HG02943 (cell line): ENCODE measurements around the gene FGF14.

ENCODE experiments used
- ATAC-seq: cut with Tn5 transposase; IDR thresholded peaks from one replicate; pipeline ENCODE4 v1.9.1; 2021; ENCODE audit warnings: mild to moderate bottlenecking, low read depth, moderate library complexity; ENCODE audit not compliant: unreplicated experiment

Gene FGF14

DNA sequence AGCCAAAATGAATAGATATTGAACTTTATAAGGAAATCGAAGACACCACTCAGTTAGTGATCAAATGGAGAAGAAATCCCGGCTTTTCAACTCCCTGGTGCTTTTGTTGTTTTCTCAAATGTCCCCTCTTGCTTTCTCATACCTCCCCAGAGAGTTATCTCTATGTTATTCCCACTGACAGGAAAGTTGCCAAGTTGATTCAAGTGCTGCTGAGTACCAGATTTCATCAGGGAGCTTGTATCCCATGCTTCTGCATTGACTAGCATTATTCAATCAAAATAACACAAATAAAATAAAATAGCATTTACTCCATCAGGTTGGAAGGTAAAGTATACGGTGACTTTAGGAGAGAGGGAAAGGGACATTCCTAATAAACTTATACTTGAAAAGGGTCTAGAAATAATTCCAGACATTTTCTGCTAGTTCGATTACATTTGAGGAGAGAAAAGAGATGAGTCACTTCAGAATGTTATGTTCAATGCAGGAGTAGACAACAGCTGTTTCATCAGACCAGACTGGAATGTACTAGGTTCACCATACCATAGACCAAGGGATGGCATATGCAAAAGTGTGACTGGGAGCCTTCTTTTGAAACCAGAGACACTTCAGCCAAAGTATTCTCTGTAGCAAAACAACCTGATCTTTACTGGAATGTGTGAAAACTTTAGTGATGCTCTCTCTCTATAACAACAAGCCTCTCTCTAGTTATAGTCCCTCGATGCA is 397.8 kb downstream of the FGF14 start:
- ATAC-seq: no peak

- ATAC-seq: no peak
Measured at GRCh38 chr13:102002287-102002686, 399.6 kb downstream of the FGF14 start.

DNA sequence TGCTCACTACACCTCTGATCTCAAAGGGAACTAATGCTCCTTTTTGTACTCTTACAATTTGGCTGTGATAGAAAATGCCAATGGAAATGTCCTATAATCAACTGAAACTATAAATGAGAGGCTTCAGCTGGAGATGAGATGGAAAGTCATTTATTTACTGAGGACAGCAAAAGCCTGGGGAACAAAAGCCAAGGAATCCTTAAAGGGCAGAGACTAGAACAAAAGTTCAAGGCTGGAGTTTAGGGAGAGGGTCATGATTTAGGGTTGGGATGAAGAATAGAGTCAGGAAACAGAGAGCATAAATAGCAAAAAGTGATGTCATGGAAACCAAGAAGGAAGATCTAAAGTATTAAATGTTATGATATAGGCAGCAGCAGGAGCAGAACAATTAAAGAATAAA is 401.1 kb downstream of the FGF14 start:
- no peak for ATAC-seq

- no peak for ATAC-seq
Measured at GRCh38 chr13:101998129-101998528, 403.7 kb downstream of the FGF14 start.

DNA sequence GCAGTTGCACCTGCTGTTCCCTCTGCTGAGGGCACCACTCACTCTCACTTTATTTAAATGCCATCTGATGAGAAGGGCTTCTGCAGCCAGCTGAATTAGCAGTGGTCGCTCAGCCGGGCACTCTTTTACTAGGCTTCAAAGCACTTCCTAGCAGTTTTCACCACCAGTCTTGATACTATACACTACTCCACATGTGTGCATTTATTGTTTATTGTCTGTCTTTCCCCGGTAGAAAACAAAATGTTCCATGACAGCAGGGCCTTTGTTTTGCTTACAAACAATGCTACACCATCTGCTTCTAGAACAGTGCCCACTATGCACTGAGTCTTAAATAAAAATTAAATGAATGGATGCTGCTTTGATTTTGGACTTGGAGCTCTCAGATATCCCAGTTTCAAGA is 404.9 kb downstream of the FGF14 start:
- ATAC-seq: no peak

GRCh38 chr13:101989798-101990350 is 412.0 kb downstream of the FGF14 start:
- ATAC-seq: no peak

DNA sequence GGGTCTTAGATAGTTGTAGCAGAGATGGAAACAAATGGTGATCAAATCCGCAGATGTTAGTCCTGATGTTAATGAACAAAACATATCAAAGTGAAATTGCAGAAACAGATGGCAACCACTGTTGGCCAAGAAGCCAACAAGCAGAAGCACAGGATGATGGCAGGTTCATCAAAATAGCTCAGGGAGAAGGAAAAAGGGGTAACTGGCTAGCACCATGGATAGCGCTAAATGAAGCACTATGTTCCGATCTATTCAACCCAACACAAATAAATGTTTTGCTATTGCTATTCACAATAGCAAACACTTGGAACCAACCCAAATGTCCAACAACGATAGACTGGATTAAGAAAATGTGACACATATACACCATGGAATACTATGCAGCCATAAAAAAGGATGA is 413.7 kb downstream of the FGF14 start:
- ATAC-seq: no peak

- no peak for ATAC-seq
Measured at GRCh38 chr13:101986316-101986715, 415.5 kb downstream of the FGF14 start.

- ATAC-seq: no peak
Measured at GRCh38 chr13:101985321-101985720, 416.5 kb downstream of the FGF14 start.

- ATAC-seq: no peak
Measured at GRCh38 chr13:101982903-101983302, 418.9 kb downstream of the FGF14 start.

DNA sequence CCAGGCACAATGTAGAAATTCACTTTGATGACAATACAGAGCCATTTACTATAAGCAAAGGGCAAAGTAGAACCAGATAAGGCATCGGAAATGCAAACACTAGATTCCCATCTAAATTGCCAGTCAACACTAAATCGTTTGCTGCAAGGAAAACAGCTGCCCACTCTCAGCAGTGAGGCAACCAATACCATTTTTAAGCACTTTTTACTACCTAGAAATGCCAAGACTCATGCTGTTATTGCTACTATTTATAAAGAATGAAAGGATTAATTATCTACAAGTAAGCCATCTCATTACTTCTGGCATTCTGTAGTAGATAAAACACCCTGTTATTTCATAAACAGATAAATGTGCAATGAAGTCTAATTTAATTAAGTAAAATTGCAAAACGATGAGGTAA is 422.0 kb downstream of the FGF14 start:
- ATAC-seq: no peak

DNA sequence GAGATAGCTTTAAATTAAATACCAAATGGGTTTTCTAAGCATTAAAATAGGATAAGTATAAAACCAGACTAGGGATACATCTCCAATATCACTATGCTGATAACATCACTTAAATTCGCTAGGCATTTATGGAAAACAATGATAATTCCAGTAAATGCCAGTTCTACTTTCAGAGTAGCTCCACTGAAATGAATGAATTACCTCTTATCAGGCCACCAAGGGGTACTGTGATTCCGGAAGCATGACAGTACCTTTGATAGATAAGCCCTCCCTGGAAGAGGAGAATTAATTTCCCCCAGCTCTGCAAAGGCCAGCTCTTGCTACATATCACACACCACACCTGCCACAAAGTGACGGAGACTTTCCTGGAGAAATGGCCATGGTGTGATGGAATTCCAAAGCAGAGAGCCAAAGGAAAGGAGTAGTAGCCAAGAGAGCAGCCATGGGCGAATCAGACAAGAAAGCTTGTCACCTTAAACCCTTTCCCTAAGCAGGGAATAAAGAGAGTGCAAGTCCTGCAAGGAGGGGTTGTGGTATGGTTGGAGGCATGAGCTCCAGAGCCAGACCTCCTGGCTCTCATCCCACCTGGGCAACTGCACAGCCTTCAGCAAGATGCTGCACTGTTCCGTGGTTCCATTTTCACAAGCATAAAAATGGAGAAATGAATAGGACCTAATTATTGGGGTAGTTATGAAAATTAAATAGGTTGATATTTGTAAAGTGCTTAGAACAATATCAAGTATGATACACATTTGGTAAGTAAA is 423.1 kb downstream of the FGF14 start:
- ATAC-seq: no peak

DNA sequence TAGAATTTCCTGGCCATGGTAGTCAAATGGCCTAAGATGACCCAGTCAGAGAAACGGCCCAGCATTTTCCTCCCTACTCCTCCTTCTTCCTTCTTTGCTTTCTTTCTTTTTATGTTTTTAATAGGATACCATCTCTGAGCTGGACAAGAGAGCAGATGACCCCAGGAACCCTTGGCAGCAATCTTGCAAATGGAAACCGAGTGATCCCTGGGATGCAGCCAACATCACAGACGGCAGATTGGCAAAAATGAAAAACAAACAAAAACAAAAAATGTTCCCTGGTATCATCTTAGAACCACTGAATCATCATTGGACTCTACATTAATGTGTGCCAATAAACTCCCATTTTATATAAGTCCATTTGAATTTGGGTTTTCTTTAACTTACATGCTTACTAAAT is 424.4 kb downstream of the FGF14 start:
- no peak for ATAC-seq

GRCh38 chr13:101972191-101972590 is 429.7 kb downstream of the FGF14 start:
- ATAC-seq: no peak

DNA sequence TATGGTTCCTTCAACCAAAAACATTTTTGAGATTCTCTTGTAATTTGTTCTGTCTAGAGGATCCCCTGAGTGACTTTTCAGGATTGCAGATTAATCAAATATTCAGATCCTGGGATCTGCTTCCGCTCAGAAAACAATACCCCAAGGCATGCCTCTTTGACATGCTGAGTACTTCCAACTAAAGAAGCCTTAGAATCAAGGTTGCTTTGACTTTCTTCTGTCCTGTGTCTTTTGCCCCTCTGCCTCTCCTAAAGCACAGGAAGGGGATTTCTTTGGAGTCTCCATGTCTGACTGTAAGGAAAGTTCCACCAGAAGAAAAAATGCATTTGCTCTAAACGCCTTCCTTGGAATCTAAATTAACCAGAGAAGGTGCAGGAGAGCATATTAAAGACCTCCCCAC is 431.5 kb downstream of the FGF14 start:
- no peak for ATAC-seq

DNA sequence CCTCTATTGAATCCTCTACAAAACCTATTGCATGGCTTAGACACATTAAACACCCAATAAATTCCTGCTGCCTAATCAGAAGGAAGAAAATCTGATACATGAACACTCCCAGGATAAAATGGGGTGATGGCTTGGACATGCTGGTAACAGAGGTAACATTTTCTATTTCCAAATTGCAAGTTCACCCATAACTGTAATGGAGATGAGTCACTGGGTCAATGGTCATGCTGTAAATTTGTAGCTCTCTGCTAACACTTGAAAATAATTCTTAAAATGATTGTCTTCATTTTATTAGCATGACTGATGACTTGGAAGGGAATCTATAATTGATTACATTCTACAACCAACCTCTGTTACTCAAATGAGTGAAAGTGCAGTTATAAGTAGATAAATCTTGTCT is 434.1 kb downstream of the FGF14 start:
- no peak for ATAC-seq

DNA sequence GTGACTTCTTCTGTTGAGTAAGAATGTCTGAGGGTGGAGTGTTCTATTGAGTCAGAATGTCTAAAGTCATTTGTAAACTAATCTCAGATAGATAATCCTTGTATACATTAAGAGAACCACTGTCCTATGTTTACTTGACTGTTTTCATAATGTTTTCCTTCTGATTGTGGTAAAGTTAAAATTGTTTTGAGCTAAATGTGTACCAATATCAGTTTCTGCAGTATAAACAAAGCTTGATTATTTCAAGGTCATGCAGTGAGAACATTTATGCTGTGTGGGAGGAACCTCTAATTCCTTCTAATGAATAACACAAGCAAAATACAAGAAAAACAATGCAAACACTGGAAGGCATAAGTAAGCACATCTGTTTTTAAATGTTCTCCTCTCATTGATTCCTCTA is 434.6 kb downstream of the FGF14 start:
- no peak for ATAC-seq

DNA sequence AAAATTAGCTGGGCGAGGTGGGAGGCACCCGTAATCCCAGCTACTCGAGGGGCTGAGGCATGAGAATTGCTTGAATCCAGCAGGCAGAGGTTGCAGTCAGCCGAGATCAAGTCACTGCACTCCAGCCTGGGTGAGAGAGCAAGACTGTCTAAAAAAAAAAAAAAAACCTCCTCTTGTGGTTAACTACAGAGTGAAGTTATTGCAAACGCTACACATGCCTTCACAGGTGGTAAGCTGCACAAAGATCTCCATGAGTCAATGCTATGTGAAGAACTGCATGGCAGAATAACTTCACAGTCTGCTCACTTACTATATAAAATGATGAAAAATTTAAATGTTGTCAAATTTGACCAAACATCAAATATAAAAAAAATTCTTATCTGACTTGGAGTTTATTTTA is 436.8 kb downstream of the FGF14 start:
- ATAC-seq: no peak

DNA sequence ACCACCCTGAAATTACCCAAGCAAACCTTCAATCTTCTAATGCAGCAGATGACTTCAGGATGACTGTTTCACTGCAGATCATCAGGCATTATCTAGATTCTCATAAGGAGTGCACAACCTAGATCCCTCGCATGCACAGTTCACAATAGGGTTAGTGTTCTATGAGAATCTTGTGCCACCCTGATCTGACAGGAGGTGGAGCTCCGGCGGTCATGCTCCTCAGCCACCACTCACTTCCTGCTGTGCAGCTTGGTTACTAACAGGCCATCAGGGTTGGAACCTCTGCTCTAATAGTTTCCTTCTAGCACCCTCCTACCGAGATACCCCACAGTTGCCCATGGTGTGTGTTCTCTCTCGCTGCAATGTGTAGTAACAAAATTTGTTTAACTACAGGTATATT is 442.8 kb downstream of the FGF14 start:
- no peak for ATAC-seq

DNA sequence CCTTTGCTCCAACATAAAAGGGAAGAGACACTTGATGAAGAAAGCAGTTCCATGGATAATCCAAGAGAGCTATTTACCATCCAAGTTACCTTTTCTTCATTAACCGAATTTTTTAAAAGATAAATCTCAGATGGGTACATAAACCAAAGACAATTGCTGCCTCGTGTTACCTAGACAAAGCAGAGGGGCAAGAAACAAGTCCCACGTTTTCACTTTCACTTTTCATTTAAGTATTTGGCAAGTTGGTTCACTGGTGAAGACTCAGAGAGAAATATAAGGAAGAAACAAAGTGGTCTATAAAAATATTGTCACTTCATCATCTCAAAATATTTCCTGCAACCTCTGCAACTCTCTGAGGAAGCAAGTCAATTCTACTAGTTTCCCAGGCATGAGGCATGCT is 446.1 kb downstream of the FGF14 start:
- no peak for ATAC-seq

GRCh38 chr13:101951114-101951513 is 450.7 kb downstream of the FGF14 start:
- ATAC-seq: no peak

- no peak for ATAC-seq
Measured at GRCh38 chr13:101949681-101950080, 452.2 kb downstream of the FGF14 start.
